SK-N-MC (cell line): ENCODE measurements around the gene PTPN7.

Experiments
- DNase-seq: peaks from one replicate; pipeline ENCODE4 v3.0.0-alpha.2; 2011; ENCODE audit warnings: low read depth, low spot score
- H3K27ac ChIP-seq: fragments of 200-600 bp; sonication (generic); 2 replicates; pipeline ENCODE4 v1.5.1; 2016; ENCODE audit warnings: mixed run types
- H3K36me3 ChIP-seq: fragments of 200-600 bp; sonication (generic); 2 replicates; pipeline ENCODE4 v1.6.1; 2017; ENCODE audit warnings: antibody characterized with exemption, low read length, mixed read lengths; ENCODE audit not compliant: insufficient read depth
- H3K4me3 ChIP-seq: fragments of 200-600 bp; sonication (generic); 2 replicates; pipeline ENCODE4 v1.5.1; 2016
- H3K9ac ChIP-seq: fragments of 200-600 bp; sonication (generic); 2 replicates; pipeline ENCODE4 v1.8.0; 2017; ENCODE audit warnings: mixed run types, mixed read lengths; ENCODE audit not compliant: insufficient read length
- H3K9me3 ChIP-seq: fragments of 200-600 bp; sonication (generic); 2 replicates; pipeline ENCODE4 v1.6.1; 2017; ENCODE audit warnings: low read depth, mild to moderate bottlenecking, antibody characterized with exemption, low read length, moderate library complexity, mixed read lengths
- EZH2 ChIP-seq: fragments of 200-600 bp; sonication (generic); IDR thresholded peaks from one replicate; pipeline ENCODE4 v1.6.1; 2017; ENCODE audit warnings: antibody characterized with exemption
- FOXP2 ChIP-seq: optimal IDR thresholded peaks from 2 replicates; pipeline ENCODE3; 2011; ENCODE audit warnings: mild to moderate bottlenecking, moderate library complexity; ENCODE audit not compliant: insufficient read depth; ENCODE audit errors: extremely low read length, control extremely low read depth
- POLR2AphosphoS5 ChIP-seq: IDR thresholded peaks from 2 replicates; pipeline ENCODE4 v1.6.1; 2012; ENCODE audit warnings: mild to moderate bottlenecking, low read depth, low read length, borderline replicate concordance

The PTPN7 gene

GRCh38 chr1:202131956-202132821 is 28.2 kb downstream of the PTPN7 start:
- no peak for TF ChIP-seq POLR2AphosphoS5
- Histone ChIP-seq H3K9ac (no peak overlapping the region), H3K4me3 (no peak overlapping the region), H3K27ac (no peak overlapping the region), H3K36me3 (peaks cover 20% of the 10 kb centered on the region; the same call in 1 of the 2 replicates), H3K9me3 (no peaks in the 10 kb centered on the region)
- no peak for DNase-seq

GRCh38 chr1:202130816-202131522 is 29.4 kb downstream of the PTPN7 start:
- Histone ChIP-seq H3K4me3 (no peak overlapping the region), H3K9me3 (no peaks in the 10 kb centered on the region), H3K9ac (no peak overlapping the region), H3K36me3 (peaks cover 20% of the 10 kb centered on the region; the same call in 1 of the 2 replicates), H3K27ac (no peak overlapping the region)
- TF ChIP-seq POLR2AphosphoS5 = no peak
- TF ChIP-seq FOXP2 = no peak
- no peak for TF ChIP-seq EZH2
- no peak for DNase-seq

GRCh38 chr1:202130297-202130721 is 30.1 kb downstream of the PTPN7 start:
- no peak overlapping the region for H3K9ac ChIP-seq

GRCh38 chr1:202129453-202130296 is 30.7 kb downstream of the PTPN7 start:
- no peak for DNase-seq
- no peak overlapping the region for H3K9ac ChIP-seq
- H3K4me3 ChIP-seq = no peak overlapping the region
- no peak overlapping the region for H3K27ac ChIP-seq
- no peaks in the 10 kb centered on the region for H3K9me3 ChIP-seq
- H3K36me3 ChIP-seq = peaks cover 12% of the 10 kb centered on the region; the same call in 1 of the 2 replicates
- TF ChIP-seq EZH2 (no peak), POLR2AphosphoS5 (no peak), FOXP2 (no peak)

More at GRCh38 chr1:202130297-202130721, 30.1 kb downstream of the PTPN7 start:
- Histone ChIP-seq H3K27ac (no peak overlapping the region), H3K4me3 (no peak overlapping the region), H3K9me3 (no peaks in the 10 kb centered on the region), H3K36me3 (peaks cover 16% of the 10 kb centered on the region; the same call in 1 of the 2 replicates)
- no peak for TF ChIP-seq FOXP2
- TF ChIP-seq EZH2 = no peak
- no peak for TF ChIP-seq POLR2AphosphoS5
- DNase-seq = no peak

- no peak for DNase-seq
- Histone ChIP-seq H3K27ac (no peak overlapping the region), H3K36me3 (peaks cover 2% of the 10 kb centered on the region; the same call in 1 of the 2 replicates), H3K4me3 (no peak overlapping the region), H3K9me3 (no peaks in the 10 kb centered on the region), H3K9ac (no peak overlapping the region)
- TF ChIP-seq FOXP2 = no peak
- TF ChIP-seq POLR2AphosphoS5 = no peak
- TF ChIP-seq EZH2 = no peak
These were observed 32.4 kb downstream of the PTPN7 start for GRCh38 chr1:202127836-202128622.

GRCh38 chr1:202127061-202127460 is 33.3 kb downstream of the PTPN7 start:
- Histone ChIP-seq H3K9me3 (no peaks in the 10 kb centered on the region), H3K9ac (no peak overlapping the region), H3K36me3 (no peaks in the 10 kb centered on the region), H3K4me3 (no peak overlapping the region), H3K27ac (peak overlapping the region; percentile 87; the same call in 1 of the 2 replicates)
- peak; percentile 62 for DNase-seq
- no peak; the same call in 1 of the 2 replicates for TF ChIP-seq POLR2AphosphoS5
- TF ChIP-seq FOXP2 = no peak
- no peak for TF ChIP-seq EZH2

- Histone ChIP-seq H3K9me3 (no peaks in the 10 kb centered on the region), H3K36me3 (no peaks in the 10 kb centered on the region), H3K27ac (peak overlapping the region; percentile 87), H3K4me3 (peak overlapping the region; percentile 25; the same call in 1 of the 2 replicates), H3K9ac (no peak overlapping the region)
- no peak for DNase-seq
- no peak for TF ChIP-seq FOXP2
- TF ChIP-seq EZH2 = no peak
- no peak for TF ChIP-seq POLR2AphosphoS5
These were observed 34.0 kb downstream of the PTPN7 start for GRCh38 chr1:202126426-202126825.
